C4-2B (cell line): Measurements from ENCODE around the gene HMBS.
"Not testable (repeated sequence)": the region's sequence is repeated elsewhere in the genome, so short reads cannot be mapped to it uniquely, and the experiment has no call there.

ENCODE experiments used
- H3K27ac ChIP-seq: fragments of 450-650 bp; 2 replicates; pipeline ENCODE4 v1.5.1; 2017
- CTCF ChIP-seq: fragments of 450-650 bp; conservative IDR thresholded peaks from 2 replicates; pipeline ENCODE4 v1.5.1; 2017; ENCODE audit warnings: mild to moderate bottlenecking
- ZFX ChIP-seq: fragments of 450-650 bp; IDR thresholded peaks from 2 replicates; pipeline ENCODE4 v1.6.1; 2017

Gene HMBS

GRCh38 chr11:119056421-119056999 is 28.2 kb upstream of the HMBS start:
- peak overlapping the region; percentile 87 for H3K27ac ChIP-seq
- TF ChIP-seq ZFX (peak; percentile 77; the same call in 1 of the 2 replicates), CTCF (no peak)

- TF ChIP-seq CTCF (no peak; the same call in 1 of the 2 replicates), ZFX (peak; percentile 32; the same call in 1 of the 2 replicates)
- H3K27ac ChIP-seq, result peak within 1 kb of the TSS; percentile 87
Observed at GRCh38 chr11:119057000-119057769, 27.5 kb upstream of the HMBS start, which contains the start of gene HYOU1. Gene HYOU1, minus strand, starts transcription at chr11:119057205. Its CDS starts 1,045 bp downstream, at chr11:119056160.

GRCh38 chr11:119059128-119059527 is 25.6 kb upstream of the HMBS start:
- H3K27ac ChIP-seq, result not testable (repeated sequence)

GRCh38 chr11:119061256-119061655 is 23.4 kb upstream of the HMBS start:
- TF ChIP-seq CTCF (no peak), ZFX (no peak)
- H3K27ac ChIP-seq, result no peak overlapping the region

- 0 out of 2 replicates have a peak overlapping the region, but pooled peaks have one; percentile 3 for H3K27ac ChIP-seq
- TF ChIP-seq CTCF (no peak), ZFX (no peak)
Observed at GRCh38 chr11:119062779-119063178, 21.9 kb upstream of the HMBS start.

GRCh38 chr11:119065369-119065768 is 19.3 kb upstream of the HMBS start:
- TF ChIP-seq ZFX (no peak), CTCF (no peak; the same call in 1 of the 2 replicates)
- no peak overlapping the region for H3K27ac ChIP-seq

GRCh38 chr11:119067371-119068222 is 17.1 kb upstream of the HMBS start, which contains the start of gene VPS11:
Gene VPS11, plus strand, starts transcription at chr11:119067818. Its CDS starts 6 bp downstream, at chr11:119067824.
- TF ChIP-seq ZFX (no peak), CTCF (no peak)
- peak within 1 kb of the TSS; percentile 83 for H3K27ac ChIP-seq
